GM12878 (cell line): ENCODE data around the gene MYO7B. TPM values are rescaled to one million over a fixed set of nuclear protein-coding genes. Genes with fewer than 3 reads are reported as not detected.

ENCODE experiments used
- ATAC-seq: fragments of 200-7000 bp; cut with Tn5 transposase; 3 replicates; pipeline ENCODE4 v1.9.1; 2020; ENCODE audit warnings: mild to moderate bottlenecking, moderate library complexity
- BruUV-seq: library from RNA; stranded (reverse); fragments of 400-500 nt; replicated peaks from 2 replicates; lab custom pipeline; 2021; lab: Mats Ljungman, UMichigan
- CTCF ChIA-PET: fragments of 300-600 bp; sonication (Branson Sonifier 250); formaldehyde crosslinking; extraction: SDS; loops from one replicate; lab custom pipeline; 2021; ENCODE audit warnings: inconsistent platforms; lab: Yijun Ruan, JAX
- POLR2A ChIA-PET: fragments of 350-600 bp; formaldehyde crosslinking; extraction: SDS; loops from one replicate; lab custom pipeline; 2021; ENCODE audit warnings: inconsistent platforms; lab: Charles Lee
- RAD21 ChIA-PET: fragments of 300-600 bp; sonication (Branson Sonifier 250); formaldehyde crosslinking; loops from one replicate; lab custom pipeline; 2023; ENCODE audit warnings: antibody characterized with exemption; ENCODE audit not compliant: unreplicated experiment; lab: Charles Lee
- SMC1A ChIA-PET: fragments of 300-600 bp; sonication (Branson Sonifier 250); formaldehyde crosslinking; loops from one replicate; lab custom pipeline; 2023; ENCODE audit not compliant: unreplicated experiment, uncharacterized antibody; lab: Charles Lee
- DNase-seq: peaks from one replicate; pipeline ENCODE4 v3.0.0-alpha.2; 2011; ENCODE audit warnings: low read depth, low spot score
- FAIRE-seq: peaks from 3 replicates; lab custom pipeline; 2011; peaks lifted over from hg19 to GRCh38; lab: Jason Lieb, UNC
- H2AFZ ChIP-seq: 2 replicates; pipeline ENCODE4 v1.6.0; 2011; ENCODE audit warnings: low read depth, low read length, control low read depth; ENCODE audit not compliant: control insufficient read depth
- H3K27ac ChIP-seq: 2 replicates; pipeline ENCODE4 v1.5.1; 2011; ENCODE audit warnings: control low read depth; ENCODE audit not compliant: control insufficient read depth, insufficient read depth
- H3K27me3 ChIP-seq, 2 experiments: replicated peaks in 1 of 2; 2 replicates each; pipeline versions ENCODE4 v1.6.0 to v1.6.1; 2011; ENCODE audit warnings: low read length in 1 of 2; ENCODE audit not compliant: control insufficient read depth in 2 of 2, insufficient read depth in 2 of 2
- H3K36me3 ChIP-seq, 2 experiments: 2 replicates each; pipeline ENCODE4 v1.5.1; 2011; ENCODE audit warnings: low read length in 1 of 2; ENCODE audit not compliant: control insufficient read depth in 2 of 2, insufficient read depth in 2 of 2
- H3K4me1 ChIP-seq: 2 replicates; pipeline ENCODE4 v1.6.1; 2011; ENCODE audit warnings: mild to moderate bottlenecking, low read length, moderate library complexity, mixed read lengths; ENCODE audit not compliant: control insufficient read depth, insufficient read depth
- H3K4me2 ChIP-seq: 2 replicates; pipeline ENCODE4 v1.6.0; 2011; ENCODE audit warnings: control low read depth; ENCODE audit not compliant: control insufficient read depth, insufficient read depth
- H3K4me3 ChIP-seq: fragments of 200-600 bp; sonication (generic); 2 replicates; pipeline ENCODE4 v1.5.1; 2016
- H3K79me2 ChIP-seq: 2 replicates; pipeline ENCODE4 v1.6.0; 2011; ENCODE audit warnings: low read length; ENCODE audit not compliant: control insufficient read depth, insufficient read depth
- H3K9ac ChIP-seq: 2 replicates; pipeline ENCODE4 v1.8.0; 2011; ENCODE audit warnings: low read length, control low read depth, mixed read lengths; ENCODE audit not compliant: control insufficient read depth, insufficient read depth
- H3K9me3 ChIP-seq: replicated peaks from 3 replicates; pipeline ENCODE4 v1.5.1; 2011; ENCODE audit warnings: mild to moderate bottlenecking, low read length; ENCODE audit not compliant: control insufficient read depth, insufficient read depth
- H4K20me1 ChIP-seq: 2 replicates; pipeline ENCODE4 v1.6.0; 2011; ENCODE audit not compliant: control insufficient read depth, insufficient read depth
- EP300 ChIP-seq, 2 experiments: fragments of 150-350 bp in 1 of 2; IDR thresholded peaks; 2 replicates each; pipeline ENCODE4 v1.6.1; 2011 to 2012; ENCODE audit warnings: low read depth in 2 of 2, low read length in 2 of 2, borderline replicate concordance in 1 of 2, improper control_type of control experiment in 1 of 2, inconsistent platforms in 1 of 2; ENCODE audit not compliant: control insufficient read depth in 1 of 2
- JUND ChIP-seq: IDR thresholded peaks from 2 replicates; pipeline ENCODE4 v1.6.1; 2012; ENCODE audit warnings: low read depth, mild to moderate bottlenecking, low read length, improper control_type of control experiment, moderate library complexity
- MEF2B ChIP-seq: fragments of 450-650 bp; IDR thresholded peaks from 2 replicates; pipeline ENCODE4 v1.6.1; 2018; ENCODE audit warnings: mild to moderate bottlenecking, moderate library complexity; ENCODE audit not compliant: partially characterized antibody, poor library complexity, severe bottlenecking
- RFX5 ChIP-seq: IDR thresholded peaks from 2 replicates; pipeline ENCODE4 v1.6.1; 2011; ENCODE audit warnings: low read depth, low read length, improper control_type of control experiment
- SUZ12 ChIP-seq: fragments of 200-600 bp; sonication (generic); IDR thresholded peaks from one replicate; pipeline ENCODE4 v1.6.1; 2018; ENCODE audit warnings: antibody characterized with exemption, mild to moderate bottlenecking; ENCODE audit not compliant: unreplicated experiment
- USF2 ChIP-seq: IDR thresholded peaks from 2 replicates; pipeline ENCODE4 v1.6.1; 2011; ENCODE audit warnings: low read depth, low read length, improper control_type of control experiment, borderline replicate concordance
- ZBTB33 ChIP-seq: fragments of 450-650 bp; IDR thresholded peaks from 2 replicates; pipeline ENCODE4 v1.6.1; 2017; ENCODE audit warnings: mild to moderate bottlenecking
- WGBS: methylation state at CpG from one replicate; pipeline ENCODE4 v1.1.6; 2016; ENCODE audit warnings: low lambda C conversion rate; ENCODE audit not compliant: insufficient replicate concordance, insufficient coverage; ENCODE audit errors: missing lambda C conversion rate; 5-methylcytosine and 5-hydroxymethylcytosine counted together
- in situ Hi-C: fragments of 300-500 bp; cut with MboI; formaldehyde crosslinking; loops from 9 replicates; pipeline ENCODE4 v1.14.3; 2018; ENCODE audit warnings: mixed read lengths
- intact Hi-C: fragments of 100-400 bp; cut with micrococcal nuclease; formaldehyde crosslinking; loops from one replicate; pipeline ENCODE4 v1.14.2; 2022; ENCODE audit not compliant: unreplicated experiment
- polyA plus RNA-seq, 11 experiments: library from polyadenylated mRNA; depleted of rRNA in 4 of 11; unstranded in 6 of 11; stranded (reverse) in 5 of 11; fragments of >200 nt; fragmentation: Nextera tagmentation in 4 of 11; fragmentation: Illumina TruSeq in 1 of 11; extraction: Ambion mirVana in 4 of 11; extraction: Trizol in 1 of 11; gene quantifications; 1 replicate in 1 of 11; 2 replicates in 10 of 11; pipeline versions ENCODE4 v1.2.1 to v1.2.3, GENCODE V29; 2011 to 2016; ENCODE audit warnings: inconsistent platforms in 2 of 11, missing spikeins in 2 of 11, low read depth in 1 of 11
- total RNA-seq, 4 experiments: library from RNA; depleted of rRNA in 3 of 4; stranded (reverse); fragments of >200 nt in 3 of 4; fragmentation: Illumina TruSeq in 1 of 4; extraction: Trizol in 1 of 4; gene quantifications; 2 replicates each; pipeline versions ENCODE4 v1.2.1 to v1.2.3, GENCODE V29; 2013 to 2021

Gene MYO7B
- total and polyA plus RNA-seq, 10 of the 15 experiments (the other 5 are each of a cell fraction or from before 2014, with no cell fraction given), result 0.08 to 4.8 (median 1.2) TPM

- intact Hi-C loops, result no loop called here
- Histone ChIP-seq H3K27ac (no peak overlapping the region), H3K9ac (no peak overlapping the region), H3K4me2 (no peak overlapping the region), H2AFZ (no peak overlapping the region), H3K27me3 (peaks cover 7 to 8% of the 10 kb centered on the region in 2 experiments), H3K36me3 (no peaks in the 10 kb centered on the region), H4K20me1 (no peaks in the 10 kb centered on the region), H3K4me1 (no peaks in the 10 kb centered on the region), H3K79me2 (no peaks in the 10 kb centered on the region), H3K4me3 (no peak overlapping the region), H3K9me3 (no peaks in the 10 kb centered on the region)
- TF ChIP-seq USF2 (no peak), RFX5 (no peak), EP300 (IDR thresholded peaks at IDR 0.05; ENCODE audit: borderline replicate concordance in 1 of 2, control insufficient read depth in 1 of 2, low read depth in 2 of 2, low read length in 2 of 2) (no peak), JUND (no peak), SUZ12 (peak; percentile 73), ZBTB33 (no peak), MEF2B (no peak)
- ChIA-PET SMC1A (no interaction called here), CTCF (interaction anchor here (1.7 kb wide), 1 partner anchor 12 kb away, joined by 4 read pairs; no protein-coding TSS in a partner anchor), RAD21 (no interaction called here), POLR2A (no interaction called here)
- FAIRE-seq (no peak), ATAC-seq (no peak), DNase-seq (no peak)
- BruUV-seq, result no TSS peak
- 25% methylated on average over 67 of the region's 69 CpGs for WGBS
- in situ Hi-C loops, result no loop called here
These were observed 128.8 kb downstream of the MYO7B start for GRCh38 chr2:127664065-127664894.
